Transverse colon (tissue), 4 donors: ENCODE measurements around the gene HERPUD1. TPM values are rescaled to one million over a fixed set of nuclear protein-coding genes. Genes with fewer than 3 reads are reported as not detected.

Experiments
- DNase-seq: peaks from one replicate; pipeline ENCODE4 v3.0.0-alpha.2; 2019
- H3K27ac ChIP-seq, 4 donors: fragments of 200-600 bp; sonication (generic); 2 replicates each; pipeline ENCODE4 v1.5.1; 2016 to 2018; ENCODE audit warnings: inconsistent platforms in 4 of 4
- H3K27me3 ChIP-seq: fragments of 200-600 bp; sonication (generic); 2 replicates; pipeline ENCODE4 v1.5.1; 2017; ENCODE audit warnings: inconsistent platforms
- H3K36me3 ChIP-seq, 4 donors: fragments of 200-600 bp; sonication (generic); 2 replicates each; pipeline ENCODE4 v1.5.1; 2017 to 2019; ENCODE audit warnings: inconsistent platforms in 4 of 4
- H3K4me1 ChIP-seq, 4 donors: fragments of 200-600 bp; sonication (generic); 2 replicates each; pipeline ENCODE4 v1.5.1; 2017 to 2020; ENCODE audit warnings: inconsistent platforms in 4 of 4
- H3K4me3 ChIP-seq, 4 donors: fragments of 200-600 bp; sonication (generic); 1 replicate in 1 of 4; 2 replicates in 3 of 4; pipeline versions ENCODE4 v1.5.1 to v1.6.1; 2017 to 2019; ENCODE audit warnings: inconsistent platforms in 4 of 4
- H3K9me3 ChIP-seq, 2 donors: fragments of 200-600 bp; sonication (generic); 2 replicates each; pipeline ENCODE4 v1.5.1; 2017 to 2019; ENCODE audit warnings: inconsistent platforms in 2 of 2
- EP300 ChIP-seq: sonication (generic); formaldehyde crosslinking; IDR thresholded peaks from one replicate; pipeline ENCODE4 v1.6.1; 2017; ENCODE audit warnings: antibody characterized with exemption, low read depth
- POLR2A ChIP-seq: fragments of 450-650 bp; IDR thresholded peaks from one replicate; pipeline ENCODE4 v1.6.1; 2016; ENCODE audit warnings: antibody characterized with exemption, mild to moderate bottlenecking, moderate library complexity
- POLR2AphosphoS5 ChIP-seq, 3 donors: sonication (generic); formaldehyde crosslinking; IDR thresholded peaks; one replicate each; pipeline ENCODE4 v1.6.1; 2016; ENCODE audit warnings: antibody characterized with exemption in 3 of 3
- WGBS, 2 donors: methylation state at CpG; one replicate each; pipeline ENCODE4 v1.1.5; 2018; ENCODE audit warnings: low coverage in 1 of 2; 5-methylcytosine and 5-hydroxymethylcytosine counted together
- in situ Hi-C, 4 donors: fragments of 200-750 bp; cut with MboI; loops; one replicate each; pipeline versions ENCODE4 v1.15.0 to v1.15.1; 2017; ENCODE audit warnings: low sequenced_read_pairs in 3 of 4, low pct_ligation_motif_present in 1 of 4, low pct_unique_long_range_greater_than_20kb in 1 of 4
- intact Hi-C: fragments of 100-400 bp; cut with DNase I; formaldehyde crosslinking; loops from one replicate; pipeline ENCODE4 v1.15.1; 2023; ENCODE audit warnings: low total_unique reads
- total RNA-seq, 4 donors: library from RNA; depleted of rRNA; stranded (reverse); fragments of >200 nt; gene quantifications; one replicate each; pipeline ENCODE4 v1.1.0, GENCODE V29; 2016
- TF ChIP-seq, protein P1 (sequence below), 5 experiments: fragments of 200-600 bp in 3 of 5; fragments of 450-650 bp in 2 of 5; sonication (generic) in 3 of 5; IDR thresholded peaks; 1 replicate in 2 of 5; 2 replicates in 3 of 5; pipeline ENCODE4 v1.5.1; 2016 to 2017; ENCODE audit warnings: antibody characterized with exemption in 5 of 5, inconsistent platforms in 3 of 5, mild to moderate bottlenecking in 2 of 5, moderate library complexity in 1 of 5

HERPUD1 gene
- total RNA-seq, 4 donors from 2014 or later, result 64.1 to 335 (median 186) TPM

DNA sequence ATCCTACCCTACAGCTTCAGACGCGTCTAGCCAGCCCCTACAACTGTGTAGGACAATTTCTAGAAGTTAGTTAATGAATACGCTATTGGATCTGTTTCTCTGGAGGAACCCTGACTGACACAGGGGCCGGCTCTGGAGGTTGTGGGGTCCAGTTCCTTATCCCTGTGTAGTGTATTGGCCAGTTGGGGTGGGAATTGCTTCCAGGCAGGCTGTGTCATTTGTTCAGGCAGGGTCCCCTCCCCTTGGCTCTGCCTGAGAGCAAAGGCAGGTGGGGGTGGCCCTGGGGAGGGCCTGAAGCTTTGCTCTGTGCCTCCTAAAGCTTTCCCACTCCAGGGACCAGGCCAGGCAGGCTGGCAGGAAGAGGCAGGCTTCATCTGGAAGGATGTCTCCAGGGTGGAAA, 18.1 kb downstream of the HERPUD1 start:
- Histone ChIP-seq H3K9me3 (no peaks in the 10 kb centered on the region), H3K27me3 (no peaks in the 10 kb centered on the region), H3K27ac (no peak overlapping the region), H3K4me1 (no peaks in the 10 kb centered on the region), H3K36me3 (peaks cover 0 to 5% (median 1%) of the 10 kb centered on the region in 4 donors), H3K4me3 (no peak overlapping the region)
- in situ Hi-C loops, result loop anchor here in 3 of 4 donors (5.0 to 25.0 kb wide), 3 partner anchors 83 to 212 kb away; partner anchors contain the start of gene SLC12A3 (in 3 of the 3)
- DNase-seq, result no peak
- intact Hi-C loops, result no loop called here
- 87% methylated on average over 4 of the region's 4 CpGs; no CpG with 5 or more reads in 1 of the 2 donors for WGBS, 2 donors
- TF ChIP-seq, protein P1, sequence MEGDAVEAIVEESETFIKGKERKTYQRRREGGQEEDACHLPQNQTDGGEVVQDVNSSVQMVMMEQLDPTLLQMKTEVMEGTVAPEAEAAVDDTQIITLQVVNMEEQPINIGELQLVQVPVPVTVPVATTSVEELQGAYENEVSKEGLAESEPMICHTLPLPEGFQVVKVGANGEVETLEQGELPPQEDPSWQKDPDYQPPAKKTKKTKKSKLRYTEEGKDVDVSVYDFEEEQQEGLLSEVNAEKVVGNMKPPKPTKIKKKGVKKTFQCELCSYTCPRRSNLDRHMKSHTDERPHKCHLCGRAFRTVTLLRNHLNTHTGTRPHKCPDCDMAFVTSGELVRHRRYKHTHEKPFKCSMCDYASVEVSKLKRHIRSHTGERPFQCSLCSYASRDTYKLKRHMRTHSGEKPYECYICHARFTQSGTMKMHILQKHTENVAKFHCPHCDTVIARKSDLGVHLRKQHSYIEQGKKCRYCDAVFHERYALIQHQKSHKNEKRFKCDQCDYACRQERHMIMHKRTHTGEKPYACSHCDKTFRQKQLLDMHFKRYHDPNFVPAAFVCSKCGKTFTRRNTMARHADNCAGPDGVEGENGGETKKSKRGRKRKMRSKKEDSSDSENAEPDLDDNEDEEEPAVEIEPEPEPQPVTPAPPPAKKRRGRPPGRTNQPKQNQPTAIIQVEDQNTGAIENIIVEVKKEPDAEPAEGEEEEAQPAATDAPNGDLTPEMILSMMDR (IDR thresholded peaks at IDR 0.05), result no peak
- TF ChIP-seq EP300, result no peak
- no peak for TF ChIP-seq POLR2AphosphoS5 (IDR thresholded peaks at IDR 0.05)
- no peak for TF ChIP-seq POLR2A

DNA sequence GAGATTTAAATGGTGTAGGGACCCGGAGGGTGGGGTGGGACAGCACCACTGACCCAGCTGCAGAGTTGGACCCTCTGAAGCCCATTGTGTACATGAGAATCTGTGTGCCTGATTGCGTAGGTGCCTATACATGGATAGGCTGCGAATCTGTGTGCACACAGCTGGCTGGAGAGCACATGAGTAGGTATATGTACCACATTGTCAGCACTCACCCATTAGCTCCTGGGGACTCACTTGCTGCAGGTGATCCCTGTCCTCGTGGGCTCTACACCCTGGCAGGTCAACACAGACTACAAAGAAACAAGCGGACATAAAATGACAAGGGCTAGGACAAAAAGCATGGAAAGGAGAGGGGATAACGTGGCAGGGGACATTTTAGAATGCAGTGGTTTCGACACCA, 18.5 kb downstream of the HERPUD1 start:
- in situ Hi-C loops (loop anchor here in 3 of 4 donors (5.0 to 25.0 kb wide), 3 partner anchors 83 to 212 kb away; partner anchors contain the start of gene SLC12A3 (in 3 of the 3)), intact Hi-C loops (no loop called here)
- Histone ChIP-seq H3K36me3 (peaks cover 0 to under 1% (median 0%) of the 10 kb centered on the region in 4 donors), H3K27ac (no peak overlapping the region), H3K4me1 (no peaks in the 10 kb centered on the region), H3K4me3 (no peak overlapping the region), H3K27me3 (no peaks in the 10 kb centered on the region), H3K9me3 (no peaks in the 10 kb centered on the region)
- DNase-seq, result no peak
- no peak for TF ChIP-seq POLR2AphosphoS5 (IDR thresholded peaks at IDR 0.05)
- WGBS, 2 donors, result 79 to 87% methylated on average over 5 to 7 of the region's 7 CpGs

DNA sequence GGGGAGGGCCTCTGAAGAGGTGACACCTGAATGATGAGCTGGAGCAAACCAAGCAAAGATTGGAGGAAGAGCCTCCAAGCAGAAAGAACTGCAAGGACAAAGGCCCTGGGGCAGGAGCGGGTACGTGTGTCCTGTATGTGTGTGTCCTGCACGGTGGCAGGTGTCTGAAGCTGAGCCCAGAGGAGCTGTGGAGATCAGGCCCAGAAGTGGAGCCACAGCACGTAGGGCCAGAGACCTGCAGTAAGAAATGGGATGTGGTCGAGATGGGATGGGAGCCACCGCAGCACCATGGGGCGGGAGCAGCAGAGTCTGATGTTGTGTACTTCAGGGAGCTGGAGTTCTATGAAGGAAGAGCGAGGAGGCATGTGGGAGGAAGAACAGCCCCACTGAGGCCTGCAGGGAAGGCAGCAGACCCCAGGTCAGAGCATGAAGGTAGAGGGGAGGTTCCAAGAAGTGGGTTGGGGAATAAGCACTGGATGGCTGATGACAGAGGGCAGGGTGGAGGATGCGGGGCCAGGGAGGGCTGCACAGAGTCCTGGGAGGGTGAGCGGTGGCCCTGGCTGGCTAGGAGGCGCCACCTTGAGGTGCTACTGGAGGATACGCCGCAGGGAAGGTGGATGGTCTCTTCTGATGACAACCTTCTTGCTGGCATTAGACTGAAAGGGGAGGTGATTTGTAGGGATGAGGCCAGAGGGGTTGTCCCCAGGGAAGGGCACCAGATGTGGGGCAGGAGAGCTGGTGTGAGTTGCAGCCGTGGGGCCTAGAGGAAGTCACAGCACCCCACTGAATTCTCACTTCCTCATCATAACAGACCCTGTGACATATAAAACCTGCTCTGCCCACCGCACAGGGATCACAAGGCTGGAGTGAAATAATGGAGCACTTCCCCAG, 19.2 kb downstream of the HERPUD1 start:
- Histone ChIP-seq H3K9me3 (no peaks in the 10 kb centered on the region), H3K27me3 (no peaks in the 10 kb centered on the region), H3K4me1 (no peaks in the 10 kb centered on the region), H3K36me3 (no peaks in the 10 kb centered on the region), H3K27ac (no peak overlapping the region), H3K4me3 (no peak overlapping the region)
- intact Hi-C loops, result no loop called here
- in situ Hi-C loops, result loop anchor here in 3 of 4 donors (5.0 to 25.0 kb wide), 3 partner anchors 84 to 211 kb away; partner anchors contain the start of gene SLC12A3 (in 3 of the 3)
- TF ChIP-seq POLR2A, result no peak
- TF ChIP-seq, protein P1 (IDR thresholded peaks at IDR 0.05), result peak; percentile 38 to 69 (median 47)
- TF ChIP-seq EP300, result no peak
- no peak for TF ChIP-seq POLR2AphosphoS5 (IDR thresholded peaks at IDR 0.05)
- DNase-seq, result peak; percentile 59
- WGBS, 2 donors, result 54 to 59% methylated on average over 6 to 15 of the region's 15 CpGs

GRCh38 chr16:56953006-56953405, 21.1 kb downstream of the HERPUD1 start:
- DNase-seq, result no peak
- in situ Hi-C loops, result loop anchor here in 3 of 4 donors (5.0 to 25.0 kb wide), 3 partner anchors 86 to 209 kb away; partner anchors contain the start of gene SLC12A3 (in 3 of the 3)
- TF ChIP-seq POLR2AphosphoS5 (IDR thresholded peaks at IDR 0.05), result no peak
- no peak for TF ChIP-seq EP300
- TF ChIP-seq, protein P1 (IDR thresholded peaks at IDR 0.05), result no peak
- no peak for TF ChIP-seq POLR2A
- WGBS, 2 donors, result 82 to 90% methylated on average over 2 to 6 of the region's 6 CpGs
- no peaks in the 10 kb centered on the region for H3K27me3 ChIP-seq
- no peaks in the 10 kb centered on the region for H3K9me3 ChIP-seq
- intact Hi-C loops, result no loop called here
- no peaks in the 10 kb centered on the region for H3K36me3 ChIP-seq
- H3K4me3 ChIP-seq, result no peak overlapping the region
- no peaks in the 10 kb centered on the region for H3K4me1 ChIP-seq
- no peak overlapping the region for H3K27ac ChIP-seq
